Mucosa of stomach (tissue), 1 donor: Measurements from ENCODE around the gene NUP35.

ENCODE experiments used
- H3K27me3 ChIP-seq: one replicate; pipeline ENCODE4 v1.7.0; 2013; ENCODE audit warnings: mild to moderate bottlenecking, low read length; ENCODE audit not compliant: control insufficient read depth, insufficient read depth
- H3K36me3 ChIP-seq: one replicate; pipeline ENCODE4 v1.7.0; 2013; ENCODE audit warnings: low read length; ENCODE audit not compliant: control insufficient read depth, insufficient read depth
- H3K4me1 ChIP-seq: one replicate; pipeline ENCODE4 v1.7.0; 2013; ENCODE audit warnings: mild to moderate bottlenecking, low read length; ENCODE audit not compliant: control insufficient read depth, insufficient read depth
- H3K4me3 ChIP-seq: one replicate; pipeline ENCODE4 v1.7.0; 2013; ENCODE audit warnings: low read length
- H3K9ac ChIP-seq: one replicate; pipeline ENCODE4 v1.7.0; 2013; ENCODE audit warnings: mild to moderate bottlenecking, low read length, moderate library complexity
- H3K9me3 ChIP-seq: one replicate; pipeline ENCODE4 v1.7.0; 2013; ENCODE audit warnings: mild to moderate bottlenecking, low read length, moderate library complexity; ENCODE audit not compliant: control insufficient read depth
- donor health status: Pancreatic carcinoma.

NUP35 gene

DNA sequence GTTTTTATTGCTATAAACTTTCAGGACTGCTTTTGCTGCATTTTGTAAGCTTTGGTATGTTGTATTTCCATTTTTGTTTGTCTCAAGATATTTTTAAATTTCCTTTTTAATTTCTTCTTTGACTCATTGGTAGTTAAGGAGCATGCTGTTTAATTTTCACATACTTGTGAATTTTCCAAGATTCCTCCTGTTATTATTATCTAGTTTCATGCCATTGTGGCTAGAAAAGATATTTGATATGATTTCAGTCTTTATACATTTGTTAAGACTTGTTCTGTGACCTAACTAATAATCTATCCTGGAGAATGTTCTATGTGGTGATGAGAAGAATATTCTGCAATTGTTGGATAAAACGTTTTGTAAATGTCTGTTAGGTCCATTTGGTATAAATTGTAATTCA, 62.1 kb downstream of the NUP35 start:
- H3K4me1 ChIP-seq, result no peaks in the 10 kb centered on the region
- no peaks in the 10 kb centered on the region for H3K36me3 ChIP-seq
- H3K9ac ChIP-seq, result no peak overlapping the region
- H3K4me3 ChIP-seq, result no peak overlapping the region
- no peaks in the 10 kb centered on the region for H3K9me3 ChIP-seq
- no peaks in the 10 kb centered on the region for H3K27me3 ChIP-seq

DNA sequence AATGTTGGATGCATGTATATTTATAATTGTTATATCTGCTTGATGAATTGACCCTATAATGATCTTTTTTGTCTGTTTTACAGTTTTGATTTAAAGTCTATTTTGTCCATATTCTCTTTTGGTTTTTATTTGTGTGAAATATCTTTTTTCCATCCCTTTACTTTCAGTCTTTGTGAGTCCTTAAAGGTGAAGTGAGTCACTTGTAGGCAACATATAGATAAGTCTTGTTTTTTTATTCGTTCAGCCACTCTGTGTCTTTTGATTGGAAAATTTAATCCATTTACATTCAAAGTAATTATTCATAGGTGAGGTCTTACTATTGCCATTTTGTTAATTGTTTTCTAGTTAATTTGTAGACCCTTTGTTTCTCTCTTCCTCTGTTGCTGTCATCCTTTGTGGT, 62.5 kb downstream of the NUP35 start:
- Histone ChIP-seq H3K9me3 (no peaks in the 10 kb centered on the region), H3K27me3 (no peaks in the 10 kb centered on the region), H3K36me3 (no peaks in the 10 kb centered on the region), H3K9ac (no peak overlapping the region), H3K4me3 (no peak overlapping the region), H3K4me1 (no peaks in the 10 kb centered on the region)

DNA sequence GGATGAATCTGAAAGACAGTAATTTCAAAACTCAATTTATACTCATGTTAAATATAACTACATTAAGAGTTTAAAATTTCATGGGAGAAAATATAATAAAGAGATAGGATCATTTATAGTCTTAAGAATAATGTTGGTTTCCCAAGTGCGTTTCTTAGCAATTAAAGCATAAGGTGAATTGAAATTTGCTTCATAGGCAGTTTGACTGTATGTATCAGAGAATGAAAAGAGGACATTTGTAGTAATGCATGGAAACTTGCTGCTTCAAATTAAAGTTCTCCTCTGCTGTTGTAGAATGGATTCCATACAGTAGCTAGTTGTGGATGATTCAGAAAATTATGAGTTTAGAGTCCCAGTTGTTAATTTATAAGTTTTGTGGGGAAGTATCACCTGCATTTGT, 68.1 kb downstream of the NUP35 start:
- Histone ChIP-seq H3K36me3 (no peaks in the 10 kb centered on the region), H3K4me3 (no peak overlapping the region), H3K27me3 (no peaks in the 10 kb centered on the region), H3K9ac (no peak overlapping the region), H3K4me1 (no peaks in the 10 kb centered on the region), H3K9me3 (no peaks in the 10 kb centered on the region)

DNA sequence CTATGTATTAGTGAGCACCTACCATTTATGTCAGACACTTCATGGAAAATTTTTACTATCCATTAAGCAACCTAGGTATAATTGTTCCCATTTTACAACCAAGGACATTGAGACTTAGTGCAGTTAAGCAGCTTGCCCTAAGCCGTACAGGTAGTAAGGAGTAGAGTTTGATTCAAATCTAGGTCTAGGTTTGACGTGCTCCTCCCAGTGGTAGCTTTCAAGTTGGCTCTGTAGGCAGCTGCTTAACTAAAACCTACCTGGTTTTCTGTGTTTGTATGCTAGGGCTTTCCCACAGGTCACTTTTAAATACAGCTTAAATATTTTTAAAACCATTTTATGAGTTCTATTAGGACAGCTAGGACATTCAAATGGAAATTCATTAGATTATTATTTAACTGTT, 69.7 kb downstream of the NUP35 start:
- H3K4me1 ChIP-seq, result no peaks in the 10 kb centered on the region
- no peaks in the 10 kb centered on the region for H3K36me3 ChIP-seq
- H3K4me3 ChIP-seq, result no peak overlapping the region
- H3K9me3 ChIP-seq, result no peaks in the 10 kb centered on the region
- no peaks in the 10 kb centered on the region for H3K27me3 ChIP-seq
- H3K9ac ChIP-seq, result no peak overlapping the region

DNA sequence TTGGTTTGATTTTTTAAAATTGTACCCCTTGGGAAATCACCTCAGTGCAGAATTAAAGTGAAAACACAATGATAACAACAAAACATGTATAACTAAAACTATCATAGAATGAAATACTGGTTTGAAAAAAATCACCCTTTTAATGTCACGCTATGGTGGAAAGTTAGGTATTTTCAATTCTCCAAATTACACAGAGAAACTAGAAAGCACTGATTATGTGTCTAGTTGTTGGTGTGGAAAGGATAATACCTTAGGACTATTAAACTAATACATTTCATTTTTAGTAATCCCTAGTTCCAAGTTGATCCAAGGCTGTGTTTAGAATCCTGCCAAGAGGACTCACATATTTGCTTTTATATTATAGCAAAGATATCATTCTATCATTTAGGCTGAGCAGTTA, 71.2 kb downstream of the NUP35 start:
- no peak overlapping the region for H3K4me3 ChIP-seq
- H3K27me3 ChIP-seq, result no peaks in the 10 kb centered on the region
- no peak overlapping the region for H3K9ac ChIP-seq

DNA sequence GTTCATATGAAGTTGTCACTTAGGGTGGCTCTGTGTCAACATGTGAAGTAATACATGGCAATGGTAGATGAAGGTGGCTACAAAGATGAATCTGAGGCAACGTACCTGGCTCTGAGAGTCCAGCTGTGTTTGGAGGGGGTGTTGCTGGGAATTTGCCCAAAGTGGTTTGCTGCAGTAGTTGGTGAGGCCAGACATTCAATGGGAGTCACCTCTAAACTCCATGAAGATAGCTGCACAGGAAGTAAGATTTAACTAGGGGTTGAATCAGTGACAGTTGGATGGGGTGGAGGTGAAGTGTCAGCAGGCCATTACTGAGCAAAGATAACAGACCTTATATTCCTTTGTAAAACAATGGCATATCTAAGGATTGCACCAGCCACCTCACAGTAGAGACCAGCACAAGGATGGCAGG, 71.8 kb downstream of the NUP35 start:
- Histone ChIP-seq H3K9ac (no peak overlapping the region), H3K9me3 (no peaks in the 10 kb centered on the region), H3K27me3 (no peaks in the 10 kb centered on the region), H3K36me3 (no peaks in the 10 kb centered on the region), H3K4me1 (no peaks in the 10 kb centered on the region), H3K4me3 (no peak overlapping the region)

More for the DNA sequence above, 71.2 kb downstream of the NUP35 start:
- H3K9me3 ChIP-seq, result no peaks in the 10 kb centered on the region
- no peaks in the 10 kb centered on the region for H3K36me3 ChIP-seq
- no peaks in the 10 kb centered on the region for H3K4me1 ChIP-seq

DNA sequence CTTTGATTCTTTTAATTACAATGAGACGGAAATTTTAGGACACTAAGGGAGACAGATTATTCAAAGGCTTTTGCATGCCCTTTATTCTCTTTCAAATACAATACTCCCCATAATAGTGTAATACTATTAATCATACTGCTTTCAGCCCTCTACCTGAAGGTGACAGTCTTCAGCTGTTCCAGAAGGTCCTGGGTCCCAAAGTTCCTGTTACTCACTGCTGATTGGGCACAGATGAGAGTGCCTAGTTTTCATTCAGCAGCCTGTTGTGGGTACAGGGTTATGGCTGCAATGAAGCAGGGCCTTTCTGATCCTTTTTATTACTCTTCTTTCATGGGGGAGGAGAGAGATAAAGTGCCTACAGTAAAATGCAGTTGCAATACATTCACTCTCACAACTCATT, 80.2 kb downstream of the NUP35 start:
- no peaks in the 10 kb centered on the region for H3K27me3 ChIP-seq
- no peaks in the 10 kb centered on the region for H3K9me3 ChIP-seq
- H3K36me3 ChIP-seq, result no peaks in the 10 kb centered on the region
- no peak overlapping the region for H3K4me3 ChIP-seq
- no peak overlapping the region for H3K9ac ChIP-seq
- H3K4me1 ChIP-seq, result no peaks in the 10 kb centered on the region

DNA sequence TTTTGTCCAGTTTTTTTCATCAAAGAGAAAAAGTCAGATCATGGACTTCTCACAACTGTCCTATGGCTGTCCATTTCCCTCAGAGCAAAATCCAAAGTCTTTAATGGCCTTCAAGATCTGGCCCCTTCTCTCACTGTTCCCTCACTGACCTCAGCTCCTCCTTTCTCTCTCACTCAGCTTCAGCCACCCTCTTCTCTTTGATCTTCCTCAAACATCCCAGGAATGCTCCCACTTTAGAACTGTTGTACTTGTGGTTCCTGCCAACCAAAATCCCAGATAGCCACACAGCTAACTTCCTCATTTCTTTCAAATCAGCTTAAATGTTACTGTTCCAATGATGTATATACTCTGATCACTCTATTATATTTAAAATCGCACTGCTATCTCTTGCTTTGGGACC, 82.9 kb downstream of the NUP35 start:
- no peaks in the 10 kb centered on the region for H3K9me3 ChIP-seq
- H3K4me1 ChIP-seq, result no peaks in the 10 kb centered on the region
- H3K27me3 ChIP-seq, result no peaks in the 10 kb centered on the region
- H3K36me3 ChIP-seq, result no peaks in the 10 kb centered on the region
- H3K4me3 ChIP-seq, result no peak overlapping the region
- no peak overlapping the region for H3K9ac ChIP-seq

DNA sequence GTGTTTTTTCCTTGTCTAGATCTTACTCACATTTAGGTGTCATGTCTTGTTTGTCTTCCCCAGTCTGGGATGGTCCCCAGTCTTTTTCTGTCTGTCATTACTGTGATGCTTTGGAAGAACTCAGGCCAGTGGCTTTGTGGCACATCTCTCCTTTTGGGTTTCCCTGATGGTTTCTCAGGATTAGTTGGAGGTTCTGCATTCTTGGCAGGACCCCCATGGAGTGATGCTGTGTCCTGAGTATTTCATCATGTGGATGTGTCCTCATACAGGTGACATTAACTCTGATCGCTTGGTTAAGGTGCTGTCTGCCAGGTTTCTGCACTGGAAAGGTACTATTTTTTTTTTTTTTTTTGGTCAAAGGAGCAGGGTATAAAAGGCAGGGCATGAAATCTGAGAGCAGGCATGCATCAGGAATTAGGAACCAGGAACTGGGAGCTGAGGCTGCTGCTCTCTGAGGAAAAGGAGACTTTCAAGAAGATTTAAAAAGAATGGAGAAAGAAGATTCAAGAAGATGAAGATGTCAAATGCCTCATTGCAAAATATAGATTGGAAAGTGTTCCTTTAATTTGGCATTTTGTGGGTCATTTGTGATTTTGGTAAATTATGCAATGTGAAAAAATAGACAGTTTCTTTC, 85.3 kb downstream of the NUP35 start:
- Histone ChIP-seq H3K27me3 (no peaks in the 10 kb centered on the region), H3K9me3 (no peaks in the 10 kb centered on the region), H3K36me3 (no peaks in the 10 kb centered on the region), H3K9ac (no peak overlapping the region), H3K4me3 (no peak overlapping the region), H3K4me1 (no peaks in the 10 kb centered on the region)
